ENCODE results near the gene APOOL. TPM values are rescaled to one million over a fixed set of nuclear protein-coding genes. Genes with fewer than 3 reads are reported as not detected.

Gene APOOL
- polyA plus RNA-seq, 1 donor (not counting 4 experiments of a cell fraction or from before 2014, with no cell fraction given), result 7.2 TPM

GRCh38 chrX:85139422-85139821 lies 135.7 kb downstream of the APOOL start:
- H3K4me3 ChIP-seq (ENCODE audit: control insufficient read depth in 2 of 3, extremely low read depth in 1 of 3, insufficient read depth in 2 of 3, low read depth in 1 of 3, low read length in 3 of 3), result no peak overlapping the region
- FAIRE-seq, result no peak
- TF ChIP-seq EZH2 (IDR thresholded peaks at IDR 0.05; ENCODE audit: low read length), result no peak
- no peak for TF ChIP-seq CTCF (optimal IDR thresholded peaks at IDR 0.05 in 1 of 3, IDR thresholded peaks at IDR 0.05 in 1 of 3, conservative IDR thresholded peaks at IDR 0.05 in 1 of 3; ENCODE audit: extremely low read depth in 1 of 3, insufficient read depth in 2 of 3, low read length in 3 of 3)

GRCh38 chrX:85140964-85141363 lies 137.3 kb downstream of the APOOL start:
- H3K27ac ChIP-seq (ENCODE audit: control insufficient read depth, insufficient read depth, low read length), result no peak overlapping the region
- H4K20me1 ChIP-seq (ENCODE audit: control insufficient read depth, extremely low read depth, insufficient read depth, low read length), result no peaks in the 10 kb centered on the region
- no peaks in the 10 kb centered on the region for H3K27me3 ChIP-seq (ENCODE audit: control insufficient read depth, extremely low read depth, insufficient read depth, low read length)
- no peaks in the 10 kb centered on the region for H3K9me1 ChIP-seq (ENCODE audit: control insufficient read depth, extremely low read depth, insufficient read depth, low read length)
- H3K4me3 ChIP-seq (ENCODE audit: control insufficient read depth in 2 of 3, extremely low read depth in 1 of 3, insufficient read depth in 2 of 3, low read depth in 1 of 3, low read length in 3 of 3), result no peak overlapping the region
- no peak overlapping the region for H3K4me2 ChIP-seq (ENCODE audit: control insufficient read depth, extremely low read depth, insufficient read depth, low read depth, low read length)
- H3K9me3 ChIP-seq (ENCODE audit: control insufficient read depth, low read depth, low read length), result no peaks in the 10 kb centered on the region
- no peaks in the 10 kb centered on the region for H3K79me2 ChIP-seq (ENCODE audit: control insufficient read depth, insufficient read depth, low read length)
- dilution Hi-C loops (cut with MboI; ENCODE audit: extremely low pct_ligation_motif_present, low sequenced_read_pairs), result no loop called here
- H3K9ac ChIP-seq (ENCODE audit: control insufficient read depth, extremely low read depth, insufficient read depth, low read length), result no peak overlapping the region
- H3K36me3 ChIP-seq (ENCODE audit: control insufficient read depth in 2 of 2, extremely low read depth in 1 of 2, insufficient read depth in 2 of 2, low read length in 2 of 2), result no peaks in the 10 kb centered on the region
- no peaks in the 10 kb centered on the region for H3K4me1 ChIP-seq (ENCODE audit: control insufficient read depth, extremely low read depth, insufficient read depth, low read length)
- FAIRE-seq, result no peak
- no peak overlapping the region for H2AFZ ChIP-seq (ENCODE audit: control insufficient read depth, low read length)
- no peak for DNase-seq (ENCODE audit: low read depth, low spot score)
- TF ChIP-seq CTCF (optimal IDR thresholded peaks at IDR 0.05 in 1 of 3, IDR thresholded peaks at IDR 0.05 in 1 of 3, conservative IDR thresholded peaks at IDR 0.05 in 1 of 3; ENCODE audit: extremely low read depth in 1 of 3, insufficient read depth in 2 of 3, low read length in 3 of 3), result no peak
- TF ChIP-seq EZH2 (IDR thresholded peaks at IDR 0.05; ENCODE audit: low read length), result no peak

More at GRCh38 chrX:85139422-85139821, 135.7 kb downstream of the APOOL start:
- no peak for DNase-seq (ENCODE audit: low read depth, low spot score)
- Histone ChIP-seq H3K27ac (ENCODE audit: control insufficient read depth, insufficient read depth, low read length) (no peak overlapping the region), H3K9ac (ENCODE audit: control insufficient read depth, extremely low read depth, insufficient read depth, low read length) (no peak overlapping the region), H3K4me1 (ENCODE audit: control insufficient read depth, extremely low read depth, insufficient read depth, low read length) (no peaks in the 10 kb centered on the region), H2AFZ (ENCODE audit: control insufficient read depth, low read length) (no peak overlapping the region), H3K9me3 (ENCODE audit: control insufficient read depth, low read depth, low read length) (no peaks in the 10 kb centered on the region), H4K20me1 (ENCODE audit: control insufficient read depth, extremely low read depth, insufficient read depth, low read length) (no peaks in the 10 kb centered on the region), H3K27me3 (ENCODE audit: control insufficient read depth, extremely low read depth, insufficient read depth, low read length) (no peaks in the 10 kb centered on the region), H3K9me1 (ENCODE audit: control insufficient read depth, extremely low read depth, insufficient read depth, low read length) (no peaks in the 10 kb centered on the region), H3K79me2 (ENCODE audit: control insufficient read depth, insufficient read depth, low read length) (no peaks in the 10 kb centered on the region), H3K36me3 (ENCODE audit: control insufficient read depth in 2 of 2, extremely low read depth in 1 of 2, insufficient read depth in 2 of 2, low read length in 2 of 2) (no peaks in the 10 kb centered on the region), H3K4me2 (ENCODE audit: control insufficient read depth, extremely low read depth, insufficient read depth, low read depth, low read length) (no peak overlapping the region)
- dilution Hi-C loops (cut with MboI; ENCODE audit: extremely low pct_ligation_motif_present, low sequenced_read_pairs), result no loop called here

Other genes with a start within 250 kb of the APOOL start
- gene SATL1, start 239.9 kb downstream of the APOOL start, polyA plus RNA-seq, result 0.18 to 0.52 TPM (median 0.30 TPM) in 3 replicates
- gene ZNF711, start 240.1 kb downstream of the APOOL start, polyA plus RNA-seq, result 0.92 to 2.9 TPM (median 2.4 TPM) in 3 replicates

All from keratinocyte (primary cell).